GM12801 (cell line): ENCODE data around the gene PHB1.

Experiments
- CTCF ChIP-seq: IDR thresholded peaks from one replicate; pipeline ENCODE4 v1.5.1; 2011; ENCODE audit warnings: control low read depth; ENCODE audit not compliant: insufficient read length; ENCODE audit errors: extremely low read depth

PHB1 gene

GRCh38 chr17:49414622-49415350 lies at the start of gene PHB1:
Gene PHB1, minus strand, starts transcription at chr17:49414882. Its CDS starts 1,618 bp downstream, at chr17:49413264.
- no peak for TF ChIP-seq CTCF

GRCh38 chr17:49464049-49464448 lies 49.4 kb upstream of the PHB1 start:
- TF ChIP-seq CTCF: no peak

- no peak for TF ChIP-seq CTCF
Observed at GRCh38 chr17:49461580-49461979, 46.9 kb upstream of the PHB1 start.

- TF ChIP-seq CTCF: no peak
Observed at GRCh38 chr17:49460401-49460800, 45.7 kb upstream of the PHB1 start.

GRCh38 chr17:49459401-49459984 lies 44.8 kb upstream of the PHB1 start:
- no peak for TF ChIP-seq CTCF

GRCh38 chr17:49457564-49458535 lies 43.2 kb upstream of the PHB1 start:
- no peak for TF ChIP-seq CTCF
